Activated naive CD8-positive, alpha-beta T cell treated with anti-CD3 and anti-CD28 coated beads, Interleukin-2, amount 10 ng/mL, durations not matched to agents 7 days and 5 days (primary cell): ENCODE measurements around the gene OR6X1. TPM values are rescaled to one million over a fixed set of nuclear protein-coding genes. Genes with fewer than 3 reads are reported as not detected.
A peak's percentile ranks its signal among the peaks of the same experiment; 100 is the strongest.
"Not testable (repeated sequence)": the region's sequence is repeated elsewhere in the genome, so short reads cannot be mapped to it uniquely, and the experiment has no call there.

ENCODE experiments used
- ATAC-seq: fragments of 150-1000 bp; cut with Tn5 transposase; one replicate; pipeline ENCODE4 v1.10.0; 2021; ENCODE audit warnings: low read depth, moderate library complexity
- POLR2A ChIA-PET: fragments of 350-600 bp; sonication (Branson Sonifier 250); formaldehyde crosslinking; loops from one replicate; lab custom pipeline; 2021; ENCODE audit warnings: antibody characterized with exemption; lab: Charles Lee
- DNase-seq: peaks from one replicate; pipeline ENCODE4 v3.0.0; 2021
- H3K27ac Mint-ChIP-seq: one replicate; pipeline ENCODE4 v1.8.0; 2022; ENCODE audit warnings: mild to moderate bottlenecking, mixed read lengths
- H3K27me3 Mint-ChIP-seq: one replicate; pipeline ENCODE4 v1.8.0; 2022; ENCODE audit warnings: mild to moderate bottlenecking, moderate library complexity, mixed read lengths
- H3K36me3 Mint-ChIP-seq: one replicate; pipeline ENCODE4 v1.8.0; 2021; ENCODE audit warnings: mild to moderate bottlenecking, mixed read lengths
- H3K4me1 Mint-ChIP-seq: one replicate; pipeline ENCODE4 v1.8.0; 2021; ENCODE audit warnings: mixed read lengths
- H3K4me3 Mint-ChIP-seq: one replicate; pipeline ENCODE4 v1.8.0; 2022; ENCODE audit warnings: mild to moderate bottlenecking, moderate library complexity, mixed read lengths
- H3K9me3 Mint-ChIP-seq: one replicate; pipeline ENCODE4 v1.8.0; 2021; ENCODE audit warnings: mixed read lengths
- total RNA-seq, 2 experiments: library from RNA; stranded (reverse); gene quantifications; one replicate each; pipeline ENCODE4 v1.2.3, GENCODE V29; 2021

Gene OR6X1
- total RNA-seq, 2 experiments from 2014 or later = not detected

DNA sequence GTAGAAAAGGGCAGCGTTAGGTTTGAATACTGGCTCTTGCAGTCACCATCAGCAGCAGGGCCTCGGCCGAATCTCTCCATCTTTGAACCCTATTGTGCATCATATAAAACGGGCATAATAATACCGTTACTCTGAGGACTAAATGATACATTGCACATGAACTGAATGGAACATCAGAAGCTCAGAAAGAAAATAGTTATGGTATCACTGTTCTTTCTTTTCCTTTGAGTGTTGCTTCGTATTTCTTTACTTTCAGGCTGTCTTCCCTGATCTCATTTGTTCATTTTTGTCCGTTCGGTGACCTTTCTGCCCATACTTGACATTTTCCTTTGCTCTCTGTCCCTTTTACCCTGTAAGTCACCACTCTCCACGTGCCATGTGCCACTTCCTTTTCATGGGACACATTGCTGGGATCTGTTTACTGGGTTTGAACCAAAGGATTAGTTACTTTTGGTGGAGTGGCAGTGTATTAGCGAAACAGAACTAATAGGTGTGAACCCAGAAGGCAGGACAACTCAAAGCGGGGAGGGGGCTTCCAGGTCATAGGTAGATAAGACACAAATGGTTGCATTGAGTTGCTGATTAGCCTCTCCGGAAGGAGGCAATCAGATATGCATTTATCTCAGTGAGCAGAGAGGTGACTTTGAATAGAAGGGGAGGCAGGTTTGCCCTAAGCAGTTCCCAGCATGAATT lies 12.1 kb downstream of the OR6X1 start:
- POLR2A ChIA-PET = interaction anchor here (1.0 kb wide), 1 partner anchor 13 kb away, joined by 3 read pairs; no protein-coding TSS in a partner anchor
- H3K27me3 Mint-ChIP-seq = peaks cover 10% of the 10 kb centered on the region
- peak overlapping the region; percentile 91 for H3K4me3 Mint-ChIP-seq
- no peaks in the 10 kb centered on the region for H3K9me3 Mint-ChIP-seq
- H3K4me1 Mint-ChIP-seq = peaks cover 21% of the 10 kb centered on the region
- peaks cover 15% of the 10 kb centered on the region for H3K36me3 Mint-ChIP-seq
- H3K27ac Mint-ChIP-seq = peak overlapping the region; percentile 90
- ATAC-seq (no peak), DNase-seq (no peak)

DNA sequence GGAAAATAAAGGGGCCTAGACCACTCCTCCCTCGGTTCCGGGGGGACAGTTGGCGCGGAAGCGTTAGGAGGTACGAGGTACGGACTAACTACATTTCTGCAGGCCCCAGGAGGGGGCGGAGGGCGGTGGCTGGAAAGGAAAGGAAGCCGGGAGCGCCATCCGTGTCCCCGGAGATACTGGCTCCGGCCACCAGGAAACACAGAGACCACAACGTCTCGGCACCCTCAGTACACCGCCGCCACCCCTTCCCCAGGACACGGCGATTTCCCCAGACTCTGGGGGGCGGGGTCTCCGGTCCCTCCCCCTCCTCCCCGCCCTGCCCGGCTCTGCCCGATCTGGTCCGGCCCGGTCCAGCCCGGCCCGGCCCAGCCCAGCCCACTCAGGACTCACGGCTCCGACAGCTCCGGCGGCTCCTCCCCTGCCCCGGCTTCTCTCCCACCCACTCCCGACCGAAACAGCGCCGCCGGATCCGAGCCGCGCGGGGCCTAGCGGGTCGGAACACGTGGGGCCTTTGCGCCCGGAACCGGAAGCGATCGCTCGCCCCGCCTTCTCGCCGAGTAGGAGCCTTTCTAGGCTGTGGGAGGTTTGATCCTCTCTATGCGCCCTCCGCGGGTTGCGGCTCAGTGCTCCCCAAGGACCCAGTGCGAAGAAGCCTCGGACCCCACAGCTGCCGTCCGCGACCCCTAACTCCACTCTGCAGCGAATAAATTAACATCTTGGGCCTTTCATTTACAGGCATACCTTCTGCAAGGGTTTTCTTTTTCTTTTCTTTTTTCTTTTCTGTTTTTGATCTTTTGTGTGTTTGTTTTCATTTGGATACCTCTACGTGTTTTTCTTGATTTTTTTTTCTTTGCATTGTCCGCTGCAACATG lies 12.9 kb downstream of the OR6X1 start, which contains the start of gene ZNF202:
Gene ZNF202 (minus strand): TSS at position 502 of the 872 bp plus-strand sequence. CDS start 10,772 bp downstream, outside the sequence.
- Mint-ChIP-seq H3K4me3 (peak within 1 kb of the TSS; percentile 91), H3K27me3 (peaks cover 10% of the 10 kb centered on the region), H3K36me3 (peaks cover 17% of the 10 kb centered on the region), H3K4me1 (peaks cover 21% of the 10 kb centered on the region), H3K9me3 (no peaks in the 10 kb centered on the region), H3K27ac (peak within 1 kb of the TSS; percentile 90)
- peak; percentile 96 for ATAC-seq
- POLR2A ChIA-PET = interaction anchor here (1.0 kb wide), 1 partner anchor 12 kb away, joined by 3 read pairs; no protein-coding TSS in a partner anchor
- DNase-seq = peak; percentile 93

- peak overlapping the region; percentile 86 for H3K27ac Mint-ChIP-seq
- DNase-seq (no peak), ATAC-seq (no peak)
- peaks cover 7% of the 10 kb centered on the region for H3K27me3 Mint-ChIP-seq
- peaks cover 17% of the 10 kb centered on the region for H3K36me3 Mint-ChIP-seq
- POLR2A ChIA-PET = no interaction called here
- H3K9me3 Mint-ChIP-seq = no peaks in the 10 kb centered on the region
- H3K4me1 Mint-ChIP-seq = peaks cover 21% of the 10 kb centered on the region
- peak overlapping the region; percentile 91 for H3K4me3 Mint-ChIP-seq
These were observed 13.5 kb downstream of the OR6X1 start for GRCh38 chr11:123740787-123741158.

- H3K27ac Mint-ChIP-seq = no peak overlapping the region
- peaks cover 21% of the 10 kb centered on the region for H3K4me1 Mint-ChIP-seq
- H3K9me3 Mint-ChIP-seq = no peaks in the 10 kb centered on the region
- no peaks in the 10 kb centered on the region for H3K27me3 Mint-ChIP-seq
- ATAC-seq = no peak
- POLR2A ChIA-PET = no interaction called here
- no peak for DNase-seq
- peaks cover 23% of the 10 kb centered on the region for H3K36me3 Mint-ChIP-seq
- H3K4me3 Mint-ChIP-seq = no peak overlapping the region
These were observed 15.9 kb downstream of the OR6X1 start for GRCh38 chr11:123738374-123738773.

- no peak overlapping the region for H3K27ac Mint-ChIP-seq
- H3K9me3 Mint-ChIP-seq = no peaks in the 10 kb centered on the region
- peaks cover 14% of the 10 kb centered on the region for H3K4me1 Mint-ChIP-seq
- no peak overlapping the region for H3K4me3 Mint-ChIP-seq
- POLR2A ChIA-PET = no interaction called here
- DNase-seq = no peak
- peaks cover 23% of the 10 kb centered on the region for H3K36me3 Mint-ChIP-seq
- no peak for ATAC-seq
- no peaks in the 10 kb centered on the region for H3K27me3 Mint-ChIP-seq
These were observed 17.5 kb downstream of the OR6X1 start for GRCh38 chr11:123736769-123737168.

GRCh38 chr11:123729602-123730001 lies 24.7 kb downstream of the OR6X1 start:
- Mint-ChIP-seq H3K27ac (no peak overlapping the region), H3K36me3 (peaks cover 3% of the 10 kb centered on the region)

GRCh38 chr11:123725995-123726655 lies 28.2 kb downstream of the OR6X1 start:
- no peaks in the 10 kb centered on the region for H3K27me3 Mint-ChIP-seq
- DNase-seq = no peak
- no peak overlapping the region for H3K27ac Mint-ChIP-seq
- H3K4me1 Mint-ChIP-seq = no peaks in the 10 kb centered on the region
- H3K36me3 Mint-ChIP-seq = peaks cover 10% of the 10 kb centered on the region
- H3K4me3 Mint-ChIP-seq = no peak overlapping the region
- peaks cover 26% of the 10 kb centered on the region for H3K9me3 Mint-ChIP-seq
- POLR2A ChIA-PET = no interaction called here
- no peak for ATAC-seq

More at GRCh38 chr11:123729602-123730001, 24.7 kb downstream of the OR6X1 start:
- no peak overlapping the region for H3K4me3 Mint-ChIP-seq
- ATAC-seq (no peak), DNase-seq (no peak)
- no peaks in the 10 kb centered on the region for H3K4me1 Mint-ChIP-seq
- POLR2A ChIA-PET = interaction anchor here (1.1 kb wide), 1 partner anchor 12 kb away, joined by 3 read pairs; the partner anchor contains the start of gene ZNF202
- H3K27me3 Mint-ChIP-seq = no peaks in the 10 kb centered on the region
- H3K9me3 Mint-ChIP-seq = peaks cover 24% of the 10 kb centered on the region

- POLR2A ChIA-PET = no interaction called here
- H3K27ac Mint-ChIP-seq = no peak overlapping the region
- no peaks in the 10 kb centered on the region for H3K4me1 Mint-ChIP-seq
- peaks cover 18% of the 10 kb centered on the region for H3K27me3 Mint-ChIP-seq
- no peak for ATAC-seq
- H3K36me3 Mint-ChIP-seq = peaks cover 10% of the 10 kb centered on the region
- no peak overlapping the region for H3K4me3 Mint-ChIP-seq
- H3K9me3 Mint-ChIP-seq = peaks cover under 1% of the 10 kb centered on the region
- DNase-seq = no peak
These were observed 34.9 kb downstream of the OR6X1 start for GRCh38 chr11:123719452-123719851.

GRCh38 chr11:123718469-123718868 lies 35.8 kb downstream of the OR6X1 start:
- Mint-ChIP-seq H3K27ac (no peak overlapping the region), H3K27me3 (peaks cover 21% of the 10 kb centered on the region), H3K4me3 (no peak overlapping the region), H3K36me3 (peaks cover 7% of the 10 kb centered on the region), H3K9me3 (no peaks in the 10 kb centered on the region), H3K4me1 (no peaks in the 10 kb centered on the region)
- POLR2A ChIA-PET = no interaction called here
- DNase-seq (no peak), ATAC-seq (no peak)

DNA sequence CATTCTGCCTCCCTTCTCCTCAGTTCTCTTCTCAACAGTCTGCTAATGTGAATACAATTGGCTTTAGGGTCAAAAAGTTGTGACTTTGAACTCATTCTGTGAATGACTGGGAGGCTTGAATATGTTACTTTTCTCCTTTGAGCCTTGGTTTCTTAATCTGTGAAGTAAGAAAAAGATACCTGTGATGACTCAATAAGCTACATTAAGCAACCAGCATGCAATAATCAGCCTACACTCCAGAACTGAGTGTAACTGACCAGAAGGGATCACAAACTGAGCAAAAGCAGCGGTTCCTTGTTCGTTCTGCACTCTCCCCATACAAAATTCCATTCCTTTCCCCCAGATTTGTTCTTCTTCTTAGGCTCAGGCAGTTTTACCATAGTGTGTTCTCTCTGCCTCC lies 36.3 kb downstream of the OR6X1 start:
- Mint-ChIP-seq H3K27ac (no peak overlapping the region), H3K4me1 (no peaks in the 10 kb centered on the region), H3K4me3 (no peak overlapping the region), H3K9me3 (no peaks in the 10 kb centered on the region), H3K27me3 (peaks cover 24% of the 10 kb centered on the region), H3K36me3 (peaks cover 4% of the 10 kb centered on the region)
- no peak for DNase-seq
- ATAC-seq = no peak
- POLR2A ChIA-PET = no interaction called here

GRCh38 chr11:123712627-123713026 lies 41.7 kb downstream of the OR6X1 start:
- H3K4me1 Mint-ChIP-seq, H3K36me3 Mint-ChIP-seq, H3K9me3 Mint-ChIP-seq, DNase-seq, POLR2A ChIA-PET, ATAC-seq, H3K27ac Mint-ChIP-seq, H3K4me3 Mint-ChIP-seq: not testable (repeated sequence)
- H3K27me3 Mint-ChIP-seq = peaks cover 31% of the 10 kb centered on the region

DNA sequence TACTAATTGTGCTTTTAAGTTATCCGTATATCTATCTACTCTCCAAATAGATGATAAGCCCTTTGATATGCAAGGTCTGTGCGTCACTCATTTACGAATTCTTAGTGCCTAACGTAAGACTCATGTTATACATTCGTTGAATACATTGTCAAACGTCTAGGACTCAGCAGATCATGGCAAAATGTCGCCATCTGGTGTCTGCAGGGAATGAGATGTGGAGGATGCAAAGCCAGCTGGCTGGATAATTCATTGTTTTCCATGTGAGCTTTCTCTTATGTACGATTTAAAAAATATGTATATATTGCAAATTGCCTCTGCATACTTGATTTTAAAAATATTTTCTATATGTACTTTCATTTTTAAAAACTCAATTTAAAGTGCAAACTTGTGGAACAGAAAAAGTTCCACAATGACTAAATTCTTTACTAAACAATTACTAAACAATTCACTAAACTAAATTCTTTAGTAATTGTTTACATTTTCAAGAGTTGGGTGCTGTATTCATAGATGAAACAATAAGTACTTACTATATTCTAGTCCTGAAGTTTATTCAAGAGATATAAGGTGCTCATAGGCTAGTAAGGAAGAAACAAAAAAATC lies 46.6 kb downstream of the OR6X1 start:
- H3K36me3 Mint-ChIP-seq = no peaks in the 10 kb centered on the region
- no peak overlapping the region for H3K27ac Mint-ChIP-seq
- H3K9me3 Mint-ChIP-seq = no peaks in the 10 kb centered on the region
- POLR2A ChIA-PET = no interaction called here
- peaks cover 17% of the 10 kb centered on the region for H3K27me3 Mint-ChIP-seq
- DNase-seq = peak; percentile 41
- no peaks in the 10 kb centered on the region for H3K4me1 Mint-ChIP-seq
- no peak overlapping the region for H3K4me3 Mint-ChIP-seq
- no peak for ATAC-seq

DNA sequence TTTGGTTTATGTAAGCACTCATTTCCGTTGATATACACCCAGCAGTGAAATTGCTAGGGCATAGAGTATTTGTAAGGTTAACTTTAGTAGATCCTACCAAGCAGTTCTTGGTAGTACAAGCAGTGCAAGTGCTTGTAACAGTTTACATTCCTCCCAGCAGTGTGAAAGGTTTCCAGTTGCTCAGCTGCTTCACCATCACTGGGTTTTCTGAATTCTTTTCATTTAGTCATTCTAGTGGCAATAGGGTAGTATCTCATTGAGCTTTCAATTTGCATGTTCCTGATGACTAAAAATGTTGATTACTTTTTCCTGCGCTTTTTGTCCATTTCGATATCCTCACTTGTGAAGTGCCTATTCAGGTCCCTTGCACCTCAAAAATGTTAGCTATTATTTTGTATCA lies 47.1 kb downstream of the OR6X1 start:
- no peaks in the 10 kb centered on the region for H3K36me3 Mint-ChIP-seq
- H3K4me3 Mint-ChIP-seq = no peak overlapping the region
- ATAC-seq = no peak
- no peak overlapping the region for H3K27ac Mint-ChIP-seq
- H3K9me3 Mint-ChIP-seq = no peaks in the 10 kb centered on the region
- H3K27me3 Mint-ChIP-seq = peaks cover 17% of the 10 kb centered on the region
- POLR2A ChIA-PET = no interaction called here
- DNase-seq = no peak
- no peaks in the 10 kb centered on the region for H3K4me1 Mint-ChIP-seq
